Measurements from ENCODE around the gene RFTN2. TPM values are rescaled to one million over a fixed set of nuclear protein-coding genes. Genes with fewer than 3 reads are reported as not detected.

The RFTN2 gene
- total RNA-seq, 1 donor from 2014 or later: 7.0 TPM

DNA sequence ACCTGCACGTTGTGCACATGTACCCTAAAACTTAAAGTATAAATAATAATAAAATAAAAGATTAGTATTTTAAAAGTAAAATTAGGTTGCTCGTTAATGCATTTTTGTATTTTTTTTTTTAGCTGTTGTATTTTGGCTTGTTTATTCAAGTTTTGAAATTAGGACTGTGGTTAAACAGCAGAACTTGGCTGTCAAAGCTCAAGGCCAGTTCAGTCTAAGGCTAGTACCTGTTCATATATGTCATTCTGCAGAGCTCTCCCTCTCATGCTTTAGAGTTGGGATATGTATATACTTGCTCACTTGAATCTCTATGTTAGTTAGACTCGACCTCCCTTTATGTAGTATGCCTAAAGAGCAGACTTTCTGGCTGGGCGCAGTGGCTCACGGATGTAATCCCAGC, 126.8 kb downstream of the RFTN2 start:
- DNase-seq (ENCODE audit: low spot score): no peak

- no peak for DNase-seq (ENCODE audit: low spot score)
These were observed 128.1 kb downstream of the RFTN2 start for GRCh38 chr2:197547163-197547900.

DNA sequence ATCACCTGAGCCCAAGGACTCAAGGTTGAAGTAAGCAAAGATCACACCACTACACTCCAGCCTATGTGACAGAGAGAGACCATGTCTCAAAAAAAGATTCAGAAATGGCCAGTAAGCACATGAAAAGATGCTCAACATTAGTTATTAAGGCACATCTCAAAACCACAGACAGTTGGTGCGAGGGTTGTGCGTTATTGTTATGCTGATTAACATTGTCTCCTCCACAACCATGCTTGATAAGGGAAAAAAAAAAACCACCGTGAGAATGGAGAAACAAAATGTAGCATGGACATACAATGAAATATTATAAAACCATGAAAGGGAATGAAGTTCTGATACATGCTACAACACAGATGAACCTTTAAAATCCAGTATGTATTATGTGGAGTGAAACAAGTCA, 132.2 kb downstream of the RFTN2 start:
- no peak for DNase-seq (ENCODE audit: low spot score)

DNA sequence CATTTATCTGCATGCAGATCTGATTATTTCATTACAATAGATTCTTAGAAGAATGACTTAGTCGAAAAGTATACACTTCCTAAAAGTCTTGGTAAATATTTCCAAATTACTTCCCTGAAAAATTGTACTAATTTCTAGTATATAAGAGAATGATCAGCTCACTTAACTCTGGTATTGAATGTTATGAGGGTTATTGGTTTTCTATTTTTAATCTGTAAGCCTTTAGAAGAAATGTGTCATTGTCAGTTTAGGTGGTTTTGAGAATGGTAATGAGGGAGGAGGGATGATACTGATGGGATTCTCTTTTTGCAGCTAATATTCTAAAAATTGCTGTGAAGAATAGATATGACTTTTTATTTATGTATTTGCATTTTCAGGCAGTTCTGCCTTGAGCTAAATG, 135.7 kb downstream of the RFTN2 start:
- no peak for DNase-seq (ENCODE audit: low spot score)

GRCh38 chr2:197538412-197538811, 137.0 kb downstream of the RFTN2 start:
- DNase-seq (ENCODE audit: low spot score): no peak

Other genes starting within 250 kb of the RFTN2 start
- 313 TPM for gene SF3B1, start 240.6 kb downstream of the RFTN2 start, total RNA-seq
- gene COQ10B, start 222.0 kb downstream of the RFTN2 start, total RNA-seq: 23.0 TPM
- gene HSPD1, start 175.7 kb downstream of the RFTN2 start, total RNA-seq: 201 TPM
- gene HSPE1, start 175.2 kb downstream of the RFTN2 start, total RNA-seq: 101 TPM
- gene MOB4, start 159.5 kb downstream of the RFTN2 start, total RNA-seq: 22.8 TPM
- gene MARS2, start 29.8 kb upstream of the RFTN2 start, total RNA-seq: 10.5 TPM
- gene BOLL, start 109.7 kb upstream of the RFTN2 start, total RNA-seq: not detected
- 2.9 TPM for gene PLCL1, start 129.0 kb upstream of the RFTN2 start, total RNA-seq

All from ureter (tissue), 1 donor.